Mucosa of stomach (tissue), 1 donor: ENCODE data around the gene POLR1A.

Source experiments
- H3K27me3 ChIP-seq: one replicate; pipeline ENCODE4 v1.7.0; 2013; ENCODE audit warnings: mild to moderate bottlenecking, low read length; ENCODE audit not compliant: control insufficient read depth, insufficient read depth
- H3K36me3 ChIP-seq: one replicate; pipeline ENCODE4 v1.7.0; 2013; ENCODE audit warnings: low read length; ENCODE audit not compliant: control insufficient read depth, insufficient read depth
- H3K4me1 ChIP-seq: one replicate; pipeline ENCODE4 v1.7.0; 2013; ENCODE audit warnings: mild to moderate bottlenecking, low read length; ENCODE audit not compliant: control insufficient read depth, insufficient read depth
- H3K4me3 ChIP-seq: one replicate; pipeline ENCODE4 v1.7.0; 2013; ENCODE audit warnings: low read length
- H3K9ac ChIP-seq: one replicate; pipeline ENCODE4 v1.7.0; 2013; ENCODE audit warnings: mild to moderate bottlenecking, low read length, moderate library complexity
- H3K9me3 ChIP-seq: one replicate; pipeline ENCODE4 v1.7.0; 2013; ENCODE audit warnings: mild to moderate bottlenecking, low read length, moderate library complexity; ENCODE audit not compliant: control insufficient read depth
- donor health status: Pancreatic carcinoma.

POLR1A gene

DNA sequence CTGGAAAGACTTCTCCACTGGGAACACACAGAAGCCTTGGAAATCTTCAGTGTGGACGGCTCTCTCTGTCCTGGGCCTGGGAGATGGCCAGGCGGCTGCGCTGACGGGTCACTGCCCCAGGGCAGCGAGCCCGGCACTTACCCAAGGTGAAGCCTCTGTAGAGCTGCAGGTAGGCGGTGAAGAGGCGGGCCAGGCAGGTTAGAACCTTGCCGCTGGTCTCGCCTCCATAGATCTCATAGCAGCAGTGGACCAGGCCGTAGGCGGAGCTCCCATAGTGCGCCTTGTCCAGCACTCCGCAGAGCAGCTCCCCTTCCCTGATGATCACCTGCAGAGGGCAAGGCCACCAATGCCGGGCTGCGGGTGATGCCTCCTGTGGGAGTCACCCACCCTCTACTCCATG, 53.0 kb downstream of the POLR1A start:
- Histone ChIP-seq H3K27me3 (no peaks in the 10 kb centered on the region), H3K4me1 (no peaks in the 10 kb centered on the region), H3K9ac (no peak overlapping the region), H3K36me3 (peaks cover 6% of the 10 kb centered on the region), H3K4me3 (no peak overlapping the region), H3K9me3 (no peaks in the 10 kb centered on the region)

DNA sequence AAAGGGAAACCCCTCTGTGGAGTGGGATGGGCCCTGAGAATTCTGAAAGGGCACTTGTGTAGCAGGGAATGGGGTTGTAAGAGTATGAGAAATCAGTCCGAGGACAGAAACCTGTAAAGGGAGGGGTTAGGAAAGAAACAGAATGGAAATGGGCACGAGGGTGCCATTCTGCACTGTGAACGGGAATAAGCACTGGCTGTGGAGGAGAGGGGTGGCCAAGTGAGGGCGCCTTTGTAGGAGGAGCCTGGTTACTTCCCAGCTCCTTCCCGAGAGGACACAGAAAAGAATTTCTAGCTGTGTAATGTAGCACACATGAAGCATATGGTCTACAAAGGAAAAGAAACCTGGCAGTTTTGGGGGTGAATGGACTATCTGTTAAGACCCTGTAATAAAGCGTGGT, 53.4 kb downstream of the POLR1A start:
- H3K9ac ChIP-seq, result no peak overlapping the region
- H3K4me3 ChIP-seq, result no peak overlapping the region
- no peaks in the 10 kb centered on the region for H3K9me3 ChIP-seq
- no peaks in the 10 kb centered on the region for H3K4me1 ChIP-seq
- no peaks in the 10 kb centered on the region for H3K27me3 ChIP-seq
- peaks cover 10% of the 10 kb centered on the region for H3K36me3 ChIP-seq

DNA sequence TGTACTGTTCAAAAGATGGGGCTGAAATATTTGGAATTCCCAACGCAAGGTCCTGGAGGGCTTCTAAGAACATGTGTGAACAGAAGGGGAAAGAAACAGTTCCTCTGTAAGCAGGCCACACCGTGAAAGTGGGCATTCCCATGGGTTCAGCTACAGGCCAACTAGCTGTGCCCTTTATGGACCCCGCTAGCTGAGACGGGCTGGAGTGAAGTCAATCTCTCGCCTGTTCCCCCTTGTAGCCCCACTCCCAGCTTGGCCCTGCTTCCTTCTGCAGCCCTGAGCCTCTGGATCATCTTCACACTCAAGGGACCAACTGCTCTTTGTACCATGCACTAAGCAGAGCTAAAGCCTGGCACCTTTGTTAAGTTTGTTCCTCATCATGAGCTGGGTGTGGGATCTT, 55.4 kb downstream of the POLR1A start:
- peaks cover 10% of the 10 kb centered on the region for H3K36me3 ChIP-seq
- no peaks in the 10 kb centered on the region for H3K4me1 ChIP-seq
- no peak overlapping the region for H3K4me3 ChIP-seq
- no peaks in the 10 kb centered on the region for H3K27me3 ChIP-seq
- no peaks in the 10 kb centered on the region for H3K9me3 ChIP-seq
- H3K9ac ChIP-seq, result no peak overlapping the region

DNA sequence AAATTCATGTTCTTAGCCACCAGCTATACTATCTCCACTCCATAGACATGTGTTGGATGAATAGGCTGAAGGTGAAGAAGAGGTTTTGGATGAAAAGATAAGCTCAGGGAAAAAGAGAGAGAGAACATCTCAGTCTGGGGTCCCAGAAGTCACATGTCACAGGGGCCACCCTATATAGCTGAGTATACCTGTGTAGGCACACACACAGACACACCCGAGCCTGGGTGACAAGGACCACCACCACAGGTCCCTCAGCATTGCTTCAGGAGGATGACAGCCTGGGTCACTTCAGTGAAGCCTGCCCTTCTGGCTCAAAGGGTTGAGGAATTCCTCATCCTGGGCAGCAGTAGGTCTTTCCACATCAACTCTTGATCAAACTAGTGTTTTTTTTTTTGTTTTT, 56.2 kb downstream of the POLR1A start:
- no peak overlapping the region for H3K4me3 ChIP-seq
- no peaks in the 10 kb centered on the region for H3K27me3 ChIP-seq
- H3K9me3 ChIP-seq, result no peaks in the 10 kb centered on the region
- H3K36me3 ChIP-seq, result peaks cover 14% of the 10 kb centered on the region
- no peak overlapping the region for H3K9ac ChIP-seq
- no peaks in the 10 kb centered on the region for H3K4me1 ChIP-seq

DNA sequence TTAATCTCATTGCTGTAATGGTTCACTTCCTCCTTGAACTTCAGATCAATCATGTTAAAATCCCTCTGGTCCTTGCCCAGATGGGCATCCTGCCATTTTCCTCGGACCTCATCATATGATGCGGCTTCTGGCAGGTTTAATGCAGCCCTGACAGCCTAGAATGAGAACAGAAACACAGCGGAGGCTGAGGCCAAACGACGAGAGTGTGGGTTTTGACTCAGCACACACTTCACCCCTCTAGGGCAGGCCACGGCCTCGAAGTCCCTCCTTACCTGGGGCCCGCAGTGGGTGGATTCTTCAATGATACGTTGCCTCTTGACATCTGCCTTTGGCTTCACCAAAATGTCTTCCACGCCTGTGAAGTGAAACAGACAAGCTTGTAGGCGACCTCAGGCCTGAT, 56.8 kb downstream of the POLR1A start:
- Histone ChIP-seq H3K36me3 (peaks cover 16% of the 10 kb centered on the region), H3K4me3 (no peak overlapping the region), H3K27me3 (no peaks in the 10 kb centered on the region), H3K9ac (no peak overlapping the region), H3K9me3 (no peaks in the 10 kb centered on the region), H3K4me1 (no peaks in the 10 kb centered on the region)

DNA sequence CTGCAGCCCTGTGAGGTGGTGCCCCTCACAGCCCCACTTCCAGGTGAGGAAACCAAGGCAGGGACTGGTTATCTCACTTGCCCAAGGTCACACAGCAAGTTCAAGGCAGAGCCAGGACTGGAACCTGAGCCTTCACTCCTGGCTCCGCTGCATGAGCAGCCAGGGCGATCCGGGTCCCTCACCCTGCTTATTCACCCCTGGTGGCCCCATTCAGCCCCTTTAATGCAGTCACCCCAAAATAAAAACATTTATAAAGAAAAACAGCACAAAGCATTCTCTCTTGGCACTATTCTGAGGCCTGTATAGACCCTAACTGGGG, 57.3 kb downstream of the POLR1A start:
- Histone ChIP-seq H3K9me3 (no peaks in the 10 kb centered on the region), H3K4me3 (no peak overlapping the region), H3K9ac (no peak overlapping the region), H3K4me1 (no peaks in the 10 kb centered on the region), H3K36me3 (peaks cover 16% of the 10 kb centered on the region), H3K27me3 (no peaks in the 10 kb centered on the region)

DNA sequence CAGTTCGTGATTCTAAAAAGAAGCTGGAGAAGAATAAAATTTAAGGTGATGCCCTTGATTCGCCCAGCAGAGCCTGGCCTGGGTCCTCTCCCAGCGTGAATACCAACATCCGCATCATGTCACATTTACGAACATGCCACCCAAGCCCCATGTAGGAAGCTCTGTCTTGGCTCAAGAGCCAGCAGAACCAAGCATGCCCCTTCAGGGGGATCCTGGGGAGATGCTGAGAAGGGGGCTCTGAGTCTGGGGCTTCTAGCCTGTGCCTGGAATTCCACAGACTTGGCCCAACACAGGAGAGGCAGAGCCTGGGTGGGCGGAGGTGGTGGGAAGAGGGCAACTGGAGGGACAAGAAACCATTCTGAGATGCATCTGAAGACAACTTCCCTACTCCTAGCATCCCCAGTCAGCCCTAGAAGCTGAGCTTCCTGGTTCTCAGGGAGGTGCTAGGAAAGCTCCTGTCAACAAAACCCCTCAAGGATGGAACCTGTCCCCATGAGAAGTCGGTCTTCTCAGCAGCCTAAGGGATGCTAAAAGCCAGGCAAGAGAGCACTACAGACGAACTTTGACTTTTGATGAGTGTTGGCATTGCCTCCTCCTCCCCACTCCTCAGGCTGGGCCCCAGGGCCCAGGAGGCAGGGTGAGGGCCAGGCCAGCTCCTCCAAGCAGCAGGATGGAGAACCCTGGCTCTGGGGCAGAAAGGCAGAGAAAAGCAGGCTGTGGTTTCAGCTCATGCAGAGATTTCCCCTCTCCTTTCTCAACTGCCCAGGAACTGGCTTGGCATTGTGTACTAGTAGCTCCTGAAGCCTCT, 57.9 kb downstream of the POLR1A start:
- no peaks in the 10 kb centered on the region for H3K4me1 ChIP-seq
- H3K9me3 ChIP-seq, result no peaks in the 10 kb centered on the region
- no peaks in the 10 kb centered on the region for H3K27me3 ChIP-seq
- no peak overlapping the region for H3K4me3 ChIP-seq
- H3K36me3 ChIP-seq, result peaks cover 16% of the 10 kb centered on the region
- H3K9ac ChIP-seq, result no peak overlapping the region

DNA sequence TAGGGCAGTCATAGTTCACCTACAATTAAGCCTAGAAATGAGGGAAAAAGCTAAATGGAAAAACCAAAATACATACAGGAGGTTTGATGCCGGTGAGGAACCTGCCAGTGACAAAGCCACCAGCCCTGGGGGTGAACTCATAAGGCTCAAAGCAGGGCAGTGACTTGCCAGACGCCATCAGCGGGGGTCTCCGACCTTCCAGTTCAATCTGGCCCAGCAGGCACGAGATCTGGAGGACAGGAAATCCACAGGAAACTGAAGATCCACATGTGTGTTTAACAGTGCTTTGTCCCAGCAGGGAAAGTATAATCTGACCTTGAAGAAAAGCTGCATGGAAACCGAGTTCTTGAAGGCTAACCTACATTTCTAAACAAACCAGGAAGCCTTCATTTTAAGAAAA, 60.1 kb downstream of the POLR1A start:
- H3K36me3 ChIP-seq, result peaks cover 16% of the 10 kb centered on the region

DNA sequence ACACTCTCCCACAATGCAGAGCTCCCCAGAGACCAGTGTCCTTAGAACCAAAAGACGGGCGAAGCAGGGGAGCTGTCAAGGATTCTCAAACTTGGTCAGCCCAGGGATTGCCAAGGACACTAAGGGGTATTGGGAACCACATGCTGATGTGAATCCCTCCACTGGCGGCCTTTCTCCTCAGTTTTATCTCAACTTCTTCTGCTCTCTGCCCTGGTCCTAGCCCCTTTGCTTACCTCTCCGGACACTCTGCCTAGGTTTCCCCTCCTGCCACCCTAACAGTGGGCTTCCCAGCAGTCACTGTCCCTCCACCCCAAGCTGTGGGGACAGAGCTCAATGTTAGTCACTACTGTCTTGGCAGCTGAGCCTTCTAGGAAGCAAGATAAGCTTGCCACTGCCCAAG, 61.1 kb downstream of the POLR1A start:
- H3K4me1 ChIP-seq, result no peaks in the 10 kb centered on the region
- H3K4me3 ChIP-seq, result no peak overlapping the region
- H3K9me3 ChIP-seq, result no peaks in the 10 kb centered on the region
- H3K36me3 ChIP-seq, result peaks cover 16% of the 10 kb centered on the region
- H3K9ac ChIP-seq, result no peak overlapping the region
- H3K27me3 ChIP-seq, result no peaks in the 10 kb centered on the region

More for the DNA sequence above, 60.1 kb downstream of the POLR1A start:
- Histone ChIP-seq H3K27me3 (no peaks in the 10 kb centered on the region), H3K4me3 (no peak overlapping the region), H3K9me3 (no peaks in the 10 kb centered on the region), H3K4me1 (no peaks in the 10 kb centered on the region), H3K9ac (no peak overlapping the region)

DNA sequence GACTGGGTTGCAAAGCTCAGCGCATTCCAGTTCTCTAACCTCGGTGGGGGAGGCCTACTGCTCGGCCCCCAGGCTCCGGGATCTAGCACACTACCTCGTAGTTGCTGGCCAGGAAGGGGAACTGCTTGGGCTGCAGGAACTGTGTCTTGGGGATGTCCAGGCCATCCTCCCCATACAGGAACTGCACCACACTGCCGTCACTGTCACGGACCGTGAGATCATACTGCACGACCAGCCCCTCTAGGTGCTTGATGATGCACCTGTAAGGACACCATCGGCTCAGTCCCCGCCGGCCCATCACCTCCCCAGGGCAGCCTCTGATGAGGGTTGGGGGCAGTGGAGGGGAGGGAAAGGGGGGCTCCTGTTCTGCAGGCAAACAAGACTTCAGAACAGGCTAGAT, 61.6 kb downstream of the POLR1A start:
- Histone ChIP-seq H3K4me1 (peaks cover under 1% of the 10 kb centered on the region), H3K9me3 (no peaks in the 10 kb centered on the region), H3K36me3 (peaks cover 13% of the 10 kb centered on the region), H3K9ac (no peak overlapping the region), H3K4me3 (no peak overlapping the region), H3K27me3 (no peaks in the 10 kb centered on the region)

DNA sequence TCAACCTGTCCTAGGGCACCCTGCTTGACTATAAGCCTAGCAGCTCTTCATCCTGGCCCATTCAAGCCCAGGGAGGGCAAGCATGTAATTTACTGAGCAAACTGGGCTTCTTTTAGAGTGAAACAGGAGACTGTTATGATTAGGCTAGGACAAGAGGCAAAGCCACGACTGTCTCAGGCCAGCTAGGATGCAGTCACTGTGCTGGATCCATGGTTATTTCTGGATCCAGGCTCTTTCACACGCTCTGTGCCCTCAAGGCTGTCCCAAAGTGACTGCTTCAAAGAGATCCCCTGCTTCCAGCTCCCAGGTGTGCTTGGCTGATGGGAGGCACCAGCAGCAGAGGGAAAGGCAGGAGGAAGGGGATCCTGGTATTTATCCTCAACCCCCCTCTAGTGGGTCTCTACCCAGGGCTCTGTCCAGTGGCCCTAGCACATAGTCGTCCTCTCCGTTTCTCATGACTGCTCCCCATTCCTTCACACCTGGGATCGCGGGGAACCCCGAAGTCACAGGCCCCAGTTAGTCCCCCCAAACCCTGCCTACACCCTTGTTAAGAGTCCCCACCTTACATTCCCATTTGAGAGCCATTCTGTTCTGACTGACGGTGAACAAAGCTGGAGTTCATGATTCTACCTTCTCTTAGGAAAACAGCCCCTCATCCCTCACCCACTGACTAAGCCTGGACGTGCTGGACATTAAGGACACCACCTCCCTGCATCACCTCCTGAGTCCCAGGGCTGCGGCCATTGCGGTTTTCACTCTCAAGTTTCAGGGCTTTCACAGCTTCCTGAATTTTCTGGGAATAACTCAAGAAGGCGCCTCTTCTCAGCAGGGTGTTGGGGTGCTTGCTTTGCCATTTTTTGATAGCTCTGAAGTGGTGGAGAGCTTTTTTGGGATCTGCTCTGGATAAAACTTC, 63.2 kb downstream of the POLR1A start:
- Histone ChIP-seq H3K36me3 (peaks cover 8% of the 10 kb centered on the region), H3K9me3 (no peaks in the 10 kb centered on the region), H3K4me1 (peaks cover 16% of the 10 kb centered on the region), H3K27me3 (no peaks in the 10 kb centered on the region), H3K9ac (no peak overlapping the region), H3K4me3 (no peak overlapping the region)

DNA sequence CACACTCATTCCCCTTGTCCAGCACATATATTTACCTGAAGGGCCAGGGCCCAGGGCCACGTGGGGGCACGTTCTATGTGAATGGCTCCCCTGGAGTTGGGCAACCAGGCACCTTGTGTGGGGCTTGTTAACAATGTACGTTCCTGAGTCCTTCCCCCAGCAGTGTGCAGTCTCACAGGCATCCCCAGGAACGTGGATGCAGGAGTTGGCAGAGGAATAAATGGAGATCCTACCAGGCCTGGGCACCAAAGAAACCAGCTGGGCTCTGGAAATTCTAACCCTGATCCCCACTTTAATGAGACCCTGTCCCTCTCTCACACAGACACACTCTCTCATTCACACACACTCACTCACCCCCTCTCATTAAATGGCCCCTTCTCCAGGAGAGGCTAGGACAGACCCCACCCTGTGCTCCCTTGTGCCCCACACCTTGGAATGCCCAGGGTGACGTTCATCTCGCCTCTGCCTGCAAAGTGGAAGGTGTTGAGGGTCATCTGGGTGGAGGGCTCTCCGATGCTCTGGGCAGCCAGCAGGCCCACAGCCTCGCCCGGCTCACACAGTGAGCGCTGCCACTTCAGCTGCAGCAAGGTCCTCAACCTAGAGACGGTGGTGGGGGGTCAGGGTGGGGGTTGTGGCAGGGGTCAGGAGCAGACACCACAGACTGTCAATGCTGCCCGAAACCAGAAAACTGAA, 65.6 kb downstream of the POLR1A start:
- H3K9me3 ChIP-seq, result no peaks in the 10 kb centered on the region
- H3K9ac ChIP-seq, result no peak overlapping the region
- no peak overlapping the region for H3K4me3 ChIP-seq
- H3K36me3 ChIP-seq, result peaks cover 6% of the 10 kb centered on the region
- peaks cover 36% of the 10 kb centered on the region for H3K4me1 ChIP-seq
- H3K27me3 ChIP-seq, result no peaks in the 10 kb centered on the region
